NOMO-1 treated with dmso at 0.1 percent for 144 hours (cell line): ENCODE results near the gene RAB31.
A peak's percentile ranks its signal among the peaks of the same experiment; 100 is the strongest.

Experiments used
- DNase-seq: peaks from one replicate; lab custom pipeline; 2025; ENCODE audit not compliant: unreplicated experiment; lab: John Stamatoyannopoulos, UW

RAB31 gene

DNA sequence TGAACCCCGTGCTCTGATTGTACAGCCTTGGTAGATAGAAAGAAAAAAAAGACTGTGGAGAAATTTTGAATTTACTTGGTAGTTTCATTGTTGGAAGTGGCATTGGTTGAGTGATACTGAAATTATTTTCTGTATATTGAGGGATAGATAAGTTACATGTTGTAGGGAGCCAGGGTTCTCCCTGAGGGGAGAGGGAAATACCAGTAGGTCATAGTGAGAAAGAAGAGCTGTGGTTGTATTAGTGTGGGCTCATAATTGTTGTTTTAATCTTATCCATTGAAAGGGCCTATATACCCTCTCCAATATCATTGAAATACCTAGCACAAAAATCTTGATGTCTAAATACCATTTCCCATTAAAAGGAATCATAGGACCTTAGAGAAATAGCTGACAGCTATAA is 16.9 kb upstream of the RAB31 start:
- no peak for DNase-seq

GRCh38 chr18:9694174-9694573 is 13.9 kb upstream of the RAB31 start:
- no peak for DNase-seq

DNA sequence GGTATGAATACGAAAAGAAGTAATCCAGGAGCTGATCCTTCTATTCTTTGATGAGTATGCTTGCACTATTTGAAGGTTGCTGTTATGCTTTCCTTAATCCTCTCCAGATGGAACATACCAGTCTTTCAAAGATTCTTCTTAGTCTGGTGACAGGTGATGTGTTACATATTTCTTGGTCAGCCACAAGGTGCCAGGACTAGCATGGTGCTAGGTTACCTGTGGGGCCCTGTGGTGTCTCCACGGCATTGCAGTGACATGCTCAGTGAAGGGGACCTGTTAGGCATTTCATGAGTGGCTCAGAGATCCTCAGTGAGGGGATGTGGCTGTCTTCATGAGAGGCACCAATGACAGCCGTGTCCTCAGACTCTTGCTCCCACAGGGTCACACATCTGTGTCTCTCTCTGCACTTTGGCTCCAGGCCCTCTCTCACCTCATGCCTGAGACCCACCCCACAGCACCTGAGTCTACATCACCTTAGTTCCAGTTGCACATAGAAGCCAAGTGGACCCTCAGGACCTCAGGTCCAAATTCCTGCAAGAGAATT is 13.1 kb upstream of the RAB31 start:
- DNase-seq: no peak

DNA sequence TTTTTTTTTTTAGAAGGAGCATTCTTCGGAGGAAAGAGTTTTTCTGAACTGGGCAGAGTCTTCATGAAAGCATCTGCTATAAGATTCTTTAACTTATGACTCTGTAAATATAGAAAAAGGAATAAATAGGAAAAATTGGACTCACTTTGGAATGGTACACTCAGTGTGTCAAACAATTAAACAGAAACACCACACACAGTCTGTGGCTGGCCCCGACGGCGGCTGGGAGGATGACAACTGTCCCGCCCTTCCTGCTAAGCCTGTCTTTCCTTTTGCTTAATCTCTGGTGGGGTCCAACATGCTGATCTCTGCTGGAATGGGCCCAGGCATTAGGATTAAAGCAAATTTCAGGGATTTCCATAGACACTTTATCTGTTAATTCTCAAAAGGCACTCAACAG is 12.5 kb upstream of the RAB31 start:
- DNase-seq: no peak

DNA sequence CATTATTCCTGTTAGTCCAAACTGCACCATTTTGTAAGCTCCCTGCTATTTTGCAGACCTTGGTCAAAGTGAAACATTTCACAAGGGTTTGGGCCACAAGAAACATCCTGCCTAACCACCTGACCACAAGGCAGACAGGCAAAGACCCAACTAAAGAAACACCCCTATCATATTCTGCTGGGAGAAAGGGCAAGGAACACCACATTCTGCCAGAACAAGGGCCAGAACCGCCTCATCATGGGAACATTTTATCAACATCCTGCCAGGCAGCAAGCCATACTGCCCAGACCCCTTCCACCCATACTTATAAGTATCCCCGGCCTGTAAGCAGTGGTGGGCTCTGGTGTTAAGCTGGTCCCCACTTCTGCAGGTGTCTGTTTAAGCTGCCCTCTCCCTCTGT is 12.0 kb upstream of the RAB31 start:
- no peak for DNase-seq

DNA sequence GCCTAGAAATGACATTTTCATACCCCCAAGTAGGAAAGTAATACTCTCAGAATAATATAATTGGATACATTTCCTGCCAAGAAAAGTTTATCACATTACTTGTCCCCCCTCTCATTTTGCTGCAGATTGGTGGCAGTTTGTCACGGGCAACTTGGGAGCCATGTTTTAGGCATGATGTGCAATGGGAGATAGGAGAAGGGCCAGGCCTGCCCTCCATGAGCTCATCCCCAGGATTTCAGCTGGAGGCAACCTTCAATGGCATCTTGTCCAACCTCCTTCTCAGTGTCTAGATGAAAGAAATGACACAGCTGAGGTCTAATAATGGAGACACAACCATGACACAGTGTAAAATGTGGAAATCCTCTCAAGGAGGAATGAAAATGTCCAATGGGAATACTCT is 11.4 kb upstream of the RAB31 start:
- DNase-seq: no peak

- no peak for DNase-seq
Observed at GRCh38 chr18:9697121-9697520, 11.0 kb upstream of the RAB31 start.

DNA sequence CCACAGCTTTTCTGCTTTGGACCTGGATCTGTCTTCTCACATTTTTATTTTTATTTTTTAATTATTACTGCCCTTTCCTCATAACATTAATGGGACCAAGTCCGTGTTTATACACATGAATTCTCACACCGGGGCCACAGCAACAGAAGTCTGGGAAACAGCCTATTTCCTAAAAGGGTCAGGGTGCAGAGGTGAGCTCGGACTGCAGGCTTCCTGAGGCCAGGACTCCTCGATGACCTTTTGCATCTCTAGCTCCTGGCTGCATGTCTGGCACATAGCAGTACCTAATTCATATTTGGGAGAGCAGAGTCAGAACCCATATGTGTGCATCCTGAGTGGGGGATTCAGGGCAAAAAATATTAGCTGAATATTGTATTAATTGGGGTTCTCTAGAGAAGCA is 9.6 kb upstream of the RAB31 start:
- no peak for DNase-seq

GRCh38 chr18:9700261-9700796 is 7.8 kb upstream of the RAB31 start:
- DNase-seq: no peak

- no peak for DNase-seq
Observed at GRCh38 chr18:9701609-9702349, 6.3 kb upstream of the RAB31 start.

GRCh38 chr18:9704233-9705118 is 3.6 kb upstream of the RAB31 start:
- no peak for DNase-seq

- DNase-seq: no peak
Observed at GRCh38 chr18:9705183-9705829, 2.8 kb upstream of the RAB31 start.

- no peak for DNase-seq
Observed at GRCh38 chr18:9706081-9706935, 1.8 kb upstream of the RAB31 start.

DNA sequence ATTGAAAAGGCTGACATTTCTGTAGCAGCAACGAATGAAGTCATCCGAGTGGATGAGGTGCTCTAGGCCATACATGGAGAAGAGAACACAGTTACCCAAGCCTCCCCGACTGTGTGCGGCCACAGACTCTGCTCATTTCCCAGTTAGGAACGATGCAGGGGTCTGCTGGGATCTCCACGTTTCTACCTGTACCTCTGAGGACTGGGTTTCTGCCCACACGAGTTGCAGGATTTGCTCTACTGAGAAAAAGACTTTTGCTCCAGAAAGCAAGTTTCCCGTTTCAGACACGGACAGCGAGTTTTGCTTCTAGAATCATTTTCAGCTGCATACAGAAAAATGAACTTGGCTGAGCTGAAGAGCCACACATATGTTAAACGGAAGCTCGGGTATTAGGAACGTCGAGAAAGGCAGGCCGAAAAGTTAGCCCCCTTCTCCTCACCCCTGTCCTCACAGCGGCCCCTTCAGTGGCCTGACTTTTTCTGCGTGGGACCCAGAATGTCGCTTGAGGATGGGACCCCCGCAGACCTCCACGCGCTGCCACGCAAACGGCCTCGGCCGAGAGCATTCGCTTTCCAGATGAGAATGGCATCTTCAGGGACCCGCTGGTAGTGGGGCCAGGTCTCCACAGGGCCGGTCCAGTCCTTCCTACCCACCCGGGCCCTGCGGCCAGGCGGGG is 582 bp upstream of the RAB31 start:
- no peak for DNase-seq

DNA sequence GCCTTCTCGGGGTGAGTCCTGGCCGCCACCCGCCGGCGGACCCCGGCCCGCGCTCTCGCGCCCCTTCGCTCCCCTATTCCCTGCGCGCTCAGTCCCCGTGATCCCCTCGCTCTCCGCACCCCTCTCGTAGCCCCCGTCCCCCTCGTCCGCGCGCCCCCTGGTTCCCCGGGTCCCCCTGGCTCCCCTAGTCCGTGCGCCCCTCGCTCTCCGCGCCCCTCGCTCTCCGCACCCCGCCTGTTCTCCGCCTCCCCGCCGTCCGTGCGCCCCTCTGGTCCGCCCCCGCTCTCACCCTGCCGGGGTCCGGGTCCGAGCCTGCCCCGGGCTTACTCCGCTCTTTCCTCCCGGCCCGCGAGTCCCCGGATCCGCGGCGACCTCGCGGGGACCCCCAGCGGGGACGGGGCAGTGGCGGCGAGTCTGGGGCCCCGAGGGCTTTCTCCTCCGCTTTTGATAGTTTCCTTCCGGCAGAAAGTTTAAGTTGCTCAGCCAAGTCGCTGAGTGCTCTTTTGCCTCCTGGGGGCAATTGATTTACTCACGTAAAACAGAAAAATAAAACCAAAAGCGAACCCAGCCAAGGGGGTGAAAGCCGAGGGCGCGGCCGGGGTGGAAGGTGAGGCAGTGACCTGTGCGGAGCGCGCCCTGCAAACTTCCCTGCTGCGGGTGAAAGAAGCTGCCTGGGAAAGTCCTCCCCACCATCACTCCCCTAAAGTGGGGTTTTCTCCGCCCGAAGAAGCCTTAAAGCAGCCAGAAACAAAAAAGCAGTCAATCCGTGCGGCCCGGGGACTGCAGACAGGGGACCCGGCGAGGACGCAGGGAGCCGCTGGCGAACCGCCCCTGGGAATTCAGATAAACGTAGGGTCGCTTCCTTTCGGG is 568 bp downstream of the RAB31 start:
- DNase-seq: no peak

- peak; percentile 26 for DNase-seq
Observed at GRCh38 chr18:9709304-9709877, 1.3 kb downstream of the RAB31 start.

GRCh38 chr18:9710037-9710436 is 1.9 kb downstream of the RAB31 start:
- no peak for DNase-seq

DNA sequence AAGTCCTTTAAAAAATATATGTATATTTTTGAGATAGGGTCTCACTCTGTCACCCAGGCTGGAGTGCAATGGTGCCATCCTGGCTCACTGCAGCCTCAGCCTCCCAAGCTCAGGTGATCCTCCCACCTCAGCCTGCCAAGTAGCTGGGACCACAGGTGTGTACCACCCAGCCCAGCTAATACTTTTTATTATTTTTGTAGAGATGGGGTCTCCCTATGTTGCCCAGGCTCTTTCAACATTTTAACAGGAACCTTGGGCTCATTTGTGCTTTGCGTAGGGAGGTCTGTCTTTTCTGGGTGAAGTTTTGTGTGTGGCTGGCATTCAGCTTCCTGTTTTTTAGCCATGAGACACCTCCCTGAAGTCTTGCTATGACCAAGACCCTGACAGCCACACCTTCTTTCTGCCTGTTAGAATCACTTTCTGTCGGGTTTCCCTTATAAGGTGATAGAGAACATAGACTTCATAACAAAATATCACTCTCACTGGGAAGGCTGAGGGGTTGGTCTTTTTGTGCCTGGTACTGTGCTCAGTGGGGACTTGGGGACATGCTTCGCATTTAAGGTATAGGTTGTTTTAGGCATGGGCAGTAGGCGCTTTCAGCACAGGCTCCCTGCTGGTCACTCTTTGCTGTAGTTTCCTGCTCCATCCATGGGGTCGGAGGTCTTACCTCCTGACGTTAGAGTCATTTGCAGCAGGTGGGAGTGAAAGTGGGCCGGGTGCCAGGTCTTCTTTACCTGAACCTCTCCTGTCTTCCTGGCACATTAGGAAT is 3.4 kb downstream of the RAB31 start:
- peak; percentile 80 for DNase-seq
